HG03045 (cell line): ENCODE measurements around the gene SPC24.
"Not testable (repeated sequence)": the region's sequence is repeated elsewhere in the genome, so short reads cannot be mapped to it uniquely, and the experiment has no call there.

Experiments
- ATAC-seq: cut with Tn5 transposase; IDR thresholded peaks from one replicate; pipeline ENCODE4 v1.9.1; 2021; ENCODE audit warnings: mild to moderate bottlenecking, moderate library complexity; ENCODE audit not compliant: unreplicated experiment

Gene SPC24

DNA sequence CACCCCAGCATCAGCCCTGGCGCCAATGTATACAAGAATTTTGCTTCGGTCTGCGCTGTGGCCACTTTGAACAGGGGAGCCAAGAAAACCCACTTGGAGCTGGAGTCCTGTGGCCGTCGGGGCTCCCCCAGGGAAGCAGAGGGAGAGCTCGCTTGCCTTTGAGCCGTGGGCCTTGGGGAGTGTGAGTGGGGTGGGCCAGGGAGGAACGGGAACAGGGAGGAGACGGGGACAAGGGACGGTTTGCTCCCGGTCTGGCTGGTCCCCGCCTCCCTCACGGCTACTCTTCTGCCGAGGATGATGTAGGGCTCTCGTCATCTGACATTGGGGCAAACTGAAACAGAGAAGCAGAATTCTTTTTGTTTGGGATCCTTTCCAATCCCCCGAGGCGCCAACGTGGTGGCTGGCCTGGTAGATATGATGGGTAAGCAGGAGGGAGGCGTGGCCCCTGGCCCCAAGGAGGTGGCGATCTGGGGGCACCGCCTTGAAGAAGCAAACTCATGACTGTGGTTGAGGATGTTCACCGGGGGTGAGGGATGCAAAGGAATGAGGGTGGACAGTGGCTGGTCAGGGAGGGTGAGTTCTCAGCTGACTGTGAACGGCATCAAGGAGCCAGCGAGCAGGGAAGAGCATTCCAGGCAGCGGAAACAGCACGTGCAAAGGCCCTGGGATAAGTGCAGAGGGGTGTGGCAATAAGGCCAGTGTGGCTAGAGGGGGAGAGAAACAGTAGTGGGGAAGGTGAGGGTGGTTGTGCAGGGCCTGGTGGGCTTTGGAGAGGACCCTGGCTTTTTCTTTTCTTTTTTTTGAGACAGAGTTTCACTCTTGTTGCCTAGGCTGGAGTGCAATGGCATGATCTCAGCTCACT is 10.9 kb upstream of the SPC24 start:
- ATAC-seq = no peak

DNA sequence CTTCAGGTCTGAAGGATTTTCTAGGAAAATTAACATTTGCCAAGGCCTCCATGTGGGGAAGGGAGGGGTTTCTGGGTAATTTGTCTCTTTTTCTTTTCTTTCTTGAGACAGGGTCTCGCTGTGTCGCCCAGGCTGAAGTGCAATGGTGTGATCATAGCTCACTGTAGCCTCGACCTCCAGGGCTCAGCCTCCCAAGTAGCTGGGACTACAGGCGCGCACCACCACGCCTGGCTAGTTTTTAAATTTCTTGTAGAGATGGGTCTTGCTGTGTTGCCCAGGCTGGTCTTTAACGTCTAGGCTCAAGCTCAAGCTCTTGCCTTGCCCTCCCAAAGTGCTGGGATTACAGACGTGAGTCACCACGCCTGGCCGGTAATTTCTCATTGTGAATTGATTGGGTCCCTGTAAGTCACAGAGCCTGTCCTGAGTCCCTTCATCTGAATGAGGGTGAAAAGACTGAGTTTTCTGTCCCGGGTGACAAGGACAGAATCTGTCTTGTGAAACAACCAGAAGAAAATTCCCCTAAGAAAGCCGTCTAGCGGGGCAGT is 10.0 kb upstream of the SPC24 start:
- ATAC-seq = no peak

DNA sequence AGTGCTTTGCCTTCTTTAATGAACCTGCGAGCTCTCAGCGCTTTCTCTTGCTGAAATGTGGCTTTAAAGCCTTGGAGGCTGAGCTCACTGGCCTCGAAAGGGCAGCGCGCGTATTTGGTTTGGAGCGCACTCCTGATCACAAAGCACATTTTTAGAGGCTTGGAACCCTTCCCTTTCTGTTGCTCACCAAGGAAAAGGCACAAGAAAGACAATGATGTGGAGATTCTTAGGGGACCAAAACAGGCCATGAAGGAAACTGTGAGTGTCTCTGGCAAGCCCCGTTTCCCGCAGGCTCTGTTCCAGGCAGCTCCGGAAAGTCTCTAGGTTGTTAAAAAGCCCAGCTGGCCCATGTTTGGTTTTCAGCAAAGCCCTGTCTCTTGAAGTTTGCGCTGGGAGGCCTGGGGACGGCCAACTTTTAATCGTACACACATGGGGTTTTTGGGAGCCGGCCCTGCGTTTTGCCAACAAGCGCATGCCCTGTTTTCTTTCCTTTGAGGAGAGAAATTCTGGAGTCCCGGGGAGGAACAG is 9.4 kb upstream of the SPC24 start:
- ATAC-seq = no peak

DNA sequence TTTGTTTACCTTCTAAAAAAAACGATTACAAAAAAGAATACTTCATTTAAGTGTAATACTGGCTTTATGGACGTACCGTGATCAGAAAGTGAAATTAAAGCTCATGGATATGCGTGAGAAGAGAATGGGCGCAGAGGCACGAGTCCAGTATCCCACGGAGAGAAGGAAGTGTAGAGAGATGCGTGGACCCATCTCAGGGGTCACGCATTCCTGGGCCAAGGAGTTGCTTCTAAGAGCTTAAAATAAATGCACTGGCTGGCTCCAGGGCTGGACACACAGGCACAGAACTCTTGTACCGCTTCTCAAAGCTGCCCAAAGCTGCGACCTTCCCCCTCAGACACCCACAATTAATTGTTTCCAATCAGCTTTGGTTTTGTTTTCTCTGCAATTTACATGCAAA is 8.7 kb upstream of the SPC24 start:
- no peak for ATAC-seq

DNA sequence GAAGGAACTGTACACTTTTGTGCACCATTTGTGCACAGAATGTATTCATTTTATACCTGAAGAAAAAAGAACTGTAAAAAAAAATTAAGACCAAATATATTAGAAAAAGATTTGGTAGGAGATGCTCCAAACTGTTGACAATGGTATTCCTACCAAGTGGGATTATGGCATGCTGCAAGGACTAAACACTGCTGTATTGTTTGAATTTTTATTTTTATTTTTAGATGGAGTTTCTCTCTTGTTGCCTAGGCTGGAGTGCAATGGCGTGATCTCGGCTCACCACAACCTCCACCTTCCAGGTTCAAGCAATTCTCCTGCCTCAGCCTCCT is 4.8 kb upstream of the SPC24 start:
- ATAC-seq = not testable (repeated sequence)

DNA sequence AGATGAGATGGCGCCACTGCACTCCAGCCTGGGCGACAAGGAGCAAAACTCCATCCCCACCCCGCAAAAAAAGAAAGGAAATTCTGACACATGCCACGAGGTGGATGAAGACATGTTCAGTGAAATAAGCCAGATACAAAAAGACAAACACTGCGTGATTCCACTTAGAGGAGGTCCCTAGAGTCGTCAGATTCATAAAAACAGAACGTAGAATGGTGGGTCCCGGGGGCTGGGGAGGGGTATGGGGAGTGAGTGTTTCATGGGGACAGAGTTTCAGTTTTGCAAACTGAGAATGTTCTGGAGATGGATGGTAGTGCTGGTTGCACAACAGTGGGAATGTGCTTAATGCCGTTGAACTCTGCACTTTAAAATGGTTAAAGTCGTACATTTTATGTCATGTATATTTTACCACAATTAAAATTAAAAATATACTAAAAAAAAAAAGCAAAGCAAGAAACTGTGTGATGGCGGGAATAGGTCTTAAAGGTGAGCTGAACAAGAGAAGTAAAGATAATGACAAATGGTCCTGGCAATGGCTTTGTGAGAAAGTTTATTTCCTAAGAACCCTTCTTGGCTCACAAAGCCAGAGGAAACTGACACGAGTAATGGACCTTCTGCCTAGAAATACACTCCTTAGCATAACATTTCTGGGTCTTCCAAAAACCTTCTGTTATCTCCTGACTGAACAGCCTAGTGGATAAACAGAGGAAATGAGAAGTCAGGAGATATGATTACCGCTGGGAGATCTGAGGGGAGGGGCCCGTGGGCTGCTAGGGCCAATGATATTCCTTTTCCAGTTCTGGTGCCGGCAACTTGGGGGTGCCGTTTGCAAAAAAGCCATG is 4.2 kb upstream of the SPC24 start:
- ATAC-seq = no peak

DNA sequence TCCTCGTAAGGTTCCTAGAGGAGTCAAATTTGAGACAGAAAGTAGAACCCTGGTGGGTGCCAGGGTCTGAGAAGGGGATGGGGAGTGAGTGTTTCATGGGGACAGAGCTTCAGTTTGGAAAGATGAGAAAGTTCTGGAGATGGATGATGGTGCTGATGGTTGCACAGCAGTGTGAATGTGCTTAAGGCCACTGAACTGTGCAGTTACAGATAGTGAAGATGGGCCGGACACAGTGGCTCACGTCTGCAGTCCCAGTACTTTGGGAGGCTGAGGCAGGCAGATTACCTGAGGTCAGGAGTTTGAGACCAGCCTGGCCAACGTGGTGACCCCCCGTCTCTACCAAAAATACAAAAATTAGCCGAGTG is 917 bp downstream of the SPC24 start:
- no peak for ATAC-seq

DNA sequence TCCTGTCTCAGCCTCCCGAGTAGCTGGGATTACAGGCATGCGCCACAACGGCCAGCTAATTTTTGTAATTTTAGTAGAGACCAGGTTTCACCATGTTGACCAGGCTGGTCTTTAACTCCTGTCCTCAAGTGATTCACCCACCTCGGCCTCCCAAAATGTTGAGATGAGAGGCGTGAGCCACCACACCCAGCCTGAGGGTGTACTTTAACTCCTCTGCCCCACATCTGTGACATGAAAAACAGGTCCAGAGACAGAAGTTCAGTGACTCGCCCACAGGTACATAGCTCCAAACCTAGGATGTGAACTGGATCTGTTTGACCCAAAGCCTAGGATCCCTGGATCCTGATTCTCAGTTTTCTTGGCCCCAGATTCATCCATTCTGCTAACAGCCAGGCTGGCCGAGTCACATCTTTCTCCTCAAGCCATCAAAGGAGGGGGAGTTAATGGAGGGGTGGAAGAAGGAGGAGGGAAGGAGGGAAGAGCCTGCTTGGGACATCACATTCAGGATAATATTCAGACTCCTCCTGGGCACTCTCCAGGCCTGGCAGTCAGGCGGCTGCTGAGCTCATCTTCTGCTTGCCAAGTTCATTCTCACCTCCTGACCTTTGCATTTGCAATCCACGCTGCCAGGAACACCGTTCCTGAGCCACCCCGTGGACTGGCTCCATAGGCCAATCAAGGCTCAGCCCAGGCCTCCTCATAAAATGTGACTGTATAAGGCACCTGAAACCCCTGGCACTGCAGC is 3.1 kb downstream of the SPC24 start:
- no peak for ATAC-seq

DNA sequence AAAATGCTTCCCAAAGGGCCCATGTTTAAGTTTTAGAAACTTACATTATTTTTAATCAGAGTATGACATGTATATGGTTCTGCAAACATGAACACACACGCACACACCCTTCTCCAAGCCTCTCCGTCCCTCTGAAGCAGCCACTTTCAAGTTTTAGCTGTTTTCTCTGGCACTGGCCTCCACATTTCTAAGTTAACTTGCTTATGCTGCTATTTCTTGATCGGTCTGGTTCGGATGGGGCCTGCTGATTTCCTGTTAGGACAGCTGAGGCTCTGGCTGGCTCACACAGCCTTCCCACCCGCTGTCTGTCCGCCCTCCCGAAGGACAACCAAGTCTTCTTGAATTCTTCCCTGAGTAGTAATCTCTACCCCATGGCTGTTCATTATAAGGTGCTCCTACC is 4.4 kb downstream of the SPC24 start:
- ATAC-seq = no peak

DNA sequence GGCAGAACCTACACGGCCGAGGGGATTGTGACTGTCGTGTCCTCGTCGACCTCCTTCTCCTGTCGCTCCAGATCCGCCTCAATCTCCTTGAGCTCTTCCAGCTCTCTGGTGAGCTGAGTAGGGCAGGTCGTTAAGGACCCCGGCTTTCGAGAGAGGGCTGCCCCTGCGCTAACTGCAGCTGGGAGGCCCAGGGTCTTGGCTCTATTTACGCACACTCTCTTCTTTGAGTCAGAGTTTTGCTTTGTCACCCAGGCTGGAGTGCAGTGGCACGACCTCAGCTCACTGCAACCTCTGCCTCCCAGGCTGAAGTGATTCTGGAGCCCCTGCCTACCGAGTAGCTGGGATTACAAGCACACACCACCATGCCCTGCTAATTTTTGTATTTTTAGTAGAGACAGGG is 7.6 kb downstream of the SPC24 start:
- no peak for ATAC-seq

DNA sequence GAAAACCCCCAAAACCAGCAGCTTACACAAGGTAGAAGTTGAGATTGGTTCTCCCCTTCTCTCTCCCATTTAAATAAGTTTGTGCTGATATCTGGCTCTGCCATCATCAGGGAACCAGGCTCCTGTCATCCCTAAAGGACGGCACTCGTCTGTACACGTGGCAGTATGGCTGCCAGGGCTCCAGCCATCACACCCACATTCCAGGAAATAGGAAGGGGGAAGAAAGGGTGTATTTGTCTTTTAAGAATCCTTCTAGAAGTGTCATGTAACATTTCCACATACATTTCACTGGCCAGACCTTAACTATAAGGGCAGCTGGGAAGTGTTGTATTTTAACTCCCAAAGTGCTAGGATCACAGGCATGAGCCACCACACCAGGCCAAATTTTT is 10.1 kb downstream of the SPC24 start:
- ATAC-seq = no peak

DNA sequence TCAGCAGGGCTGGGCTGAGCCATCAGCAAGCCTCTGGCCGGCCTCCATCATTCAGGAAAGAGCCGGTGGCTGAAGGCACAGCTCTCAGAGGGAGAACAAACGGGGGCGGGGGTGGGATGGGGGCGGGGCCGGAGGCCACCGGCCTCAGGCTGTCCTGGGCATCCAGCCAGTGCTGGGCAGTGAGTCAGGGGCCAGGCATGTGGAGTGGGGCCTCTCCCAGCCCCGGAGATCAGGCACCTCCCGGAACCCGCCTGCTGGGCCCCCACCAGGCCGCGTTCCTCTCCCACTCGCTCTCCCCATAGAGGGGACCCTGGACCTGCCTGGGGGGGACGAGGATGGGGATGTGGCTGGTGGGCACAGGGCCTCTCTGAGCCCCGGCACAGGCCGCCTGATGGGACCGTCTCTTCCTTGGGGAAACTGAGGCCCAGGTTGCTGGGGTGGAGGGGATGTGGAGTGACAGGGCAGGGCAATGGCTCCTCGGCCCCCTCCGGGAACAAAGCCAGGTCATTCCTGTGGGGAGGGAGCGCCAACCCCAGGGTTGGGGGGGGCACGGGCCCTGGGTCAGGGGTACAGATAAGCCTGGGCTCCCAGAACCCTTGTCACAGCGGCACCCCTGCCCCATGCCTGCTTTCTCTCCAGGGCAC is 12.9 kb downstream of the SPC24 start:
- no peak for ATAC-seq

DNA sequence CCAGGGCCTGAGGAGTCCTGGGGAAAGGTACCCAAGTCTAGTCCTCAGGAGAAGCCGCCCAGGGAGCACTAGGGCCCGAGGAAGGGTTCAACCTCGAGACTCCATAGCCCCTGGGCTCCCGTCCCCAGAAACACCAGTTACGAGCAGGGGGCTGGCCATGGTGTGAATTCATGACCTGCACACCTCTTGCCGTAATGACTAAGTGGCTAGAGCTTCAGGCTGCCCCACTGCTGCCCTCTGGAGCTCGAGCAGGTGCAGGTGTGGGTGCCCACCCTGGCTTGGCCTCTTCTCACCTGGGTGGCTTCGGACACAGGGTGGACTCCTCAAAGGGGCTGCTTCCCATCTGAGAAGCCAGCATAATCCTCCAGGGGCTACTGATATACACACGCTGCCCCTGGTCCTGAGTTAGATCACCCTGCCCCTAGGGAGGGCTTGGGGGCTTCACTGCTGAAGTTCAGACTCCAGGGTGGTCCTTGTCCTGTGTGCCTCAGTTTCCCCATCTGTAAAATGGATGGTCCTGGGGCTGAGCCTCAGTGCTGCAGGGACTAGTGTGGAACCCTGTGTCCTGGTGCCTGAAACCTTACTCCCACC is 13.6 kb downstream of the SPC24 start:
- no peak for ATAC-seq

DNA sequence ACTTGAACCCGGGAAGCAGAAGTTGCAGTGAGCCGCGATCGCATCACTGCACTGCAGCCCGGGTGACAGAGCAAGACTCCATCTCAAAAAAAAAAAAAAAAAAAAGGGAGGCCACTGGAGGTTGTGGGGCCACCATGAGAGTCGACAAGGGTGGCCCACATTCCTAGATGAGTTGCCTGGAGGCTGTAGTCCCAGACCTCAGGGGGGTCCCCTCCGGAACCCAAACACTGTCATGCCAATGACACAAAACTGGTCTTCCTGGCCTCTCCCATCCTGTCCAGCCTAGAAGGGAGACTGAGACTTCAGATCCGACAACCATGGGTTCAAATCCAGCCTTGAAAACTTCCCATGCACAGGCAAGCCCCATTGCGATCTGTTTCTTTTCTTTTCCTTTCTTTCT is 14.7 kb downstream of the SPC24 start:
- ATAC-seq = no peak

DNA sequence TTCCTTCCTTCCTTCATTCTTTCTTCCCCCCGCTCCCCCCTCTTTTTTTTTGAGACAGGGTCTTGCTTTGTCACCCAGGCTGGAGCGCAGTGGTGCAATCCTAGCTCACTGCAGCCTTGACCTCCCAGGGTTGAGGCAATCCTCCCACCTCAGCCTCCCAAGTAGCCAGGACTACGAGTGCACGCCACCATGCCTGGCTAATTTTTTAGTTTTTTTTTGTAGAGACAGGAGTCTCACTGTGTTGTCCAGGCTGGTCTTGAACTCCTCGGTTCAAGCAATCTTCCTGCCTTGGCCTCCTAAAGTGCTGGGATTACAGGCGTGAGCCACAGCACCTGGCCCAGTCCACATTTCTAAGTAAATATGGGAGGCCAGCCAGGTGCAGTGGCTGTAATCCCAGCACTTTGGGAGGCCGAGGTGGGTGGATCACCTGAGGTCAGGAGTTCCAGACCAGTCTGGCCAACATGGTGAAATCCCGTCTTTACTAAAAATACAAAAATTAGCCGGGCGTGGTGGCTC is 15.5 kb downstream of the SPC24 start:
- not testable (repeated sequence) for ATAC-seq

DNA sequence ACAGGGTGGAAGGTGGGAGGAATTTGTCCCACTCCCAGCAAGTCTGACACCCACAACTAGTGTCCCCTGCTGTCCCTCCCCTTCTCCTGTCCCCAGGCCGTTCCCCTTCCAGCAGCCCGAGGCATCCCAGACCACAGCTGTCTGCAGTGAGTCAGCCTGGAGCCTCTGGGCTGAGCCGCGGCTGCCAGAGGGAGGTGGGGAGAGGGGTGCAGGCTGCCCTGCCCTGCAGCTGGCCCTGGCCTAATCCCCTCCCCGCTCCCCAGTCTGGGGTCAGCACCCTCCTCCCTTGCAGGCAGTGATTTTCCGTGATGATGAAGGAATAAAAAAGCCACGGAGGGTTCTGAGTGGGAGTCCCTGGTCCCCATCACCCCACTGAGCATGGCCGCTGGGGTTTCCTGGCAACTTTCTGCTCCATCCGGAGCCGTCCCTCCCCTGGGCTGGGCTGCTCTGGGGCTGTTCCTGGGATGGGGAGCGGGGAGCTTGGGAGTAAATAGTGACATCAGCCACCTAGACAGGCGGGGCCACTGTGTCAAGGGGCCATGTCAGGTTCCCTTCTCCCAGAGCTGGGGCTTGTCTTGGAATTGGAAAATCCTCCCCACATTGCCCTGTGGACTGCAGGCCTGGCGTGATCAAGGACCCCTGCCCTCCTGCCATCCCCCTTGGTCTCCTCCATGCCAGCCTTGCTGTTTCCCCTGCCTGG is 16.8 kb downstream of the SPC24 start:
- no peak for ATAC-seq

DNA sequence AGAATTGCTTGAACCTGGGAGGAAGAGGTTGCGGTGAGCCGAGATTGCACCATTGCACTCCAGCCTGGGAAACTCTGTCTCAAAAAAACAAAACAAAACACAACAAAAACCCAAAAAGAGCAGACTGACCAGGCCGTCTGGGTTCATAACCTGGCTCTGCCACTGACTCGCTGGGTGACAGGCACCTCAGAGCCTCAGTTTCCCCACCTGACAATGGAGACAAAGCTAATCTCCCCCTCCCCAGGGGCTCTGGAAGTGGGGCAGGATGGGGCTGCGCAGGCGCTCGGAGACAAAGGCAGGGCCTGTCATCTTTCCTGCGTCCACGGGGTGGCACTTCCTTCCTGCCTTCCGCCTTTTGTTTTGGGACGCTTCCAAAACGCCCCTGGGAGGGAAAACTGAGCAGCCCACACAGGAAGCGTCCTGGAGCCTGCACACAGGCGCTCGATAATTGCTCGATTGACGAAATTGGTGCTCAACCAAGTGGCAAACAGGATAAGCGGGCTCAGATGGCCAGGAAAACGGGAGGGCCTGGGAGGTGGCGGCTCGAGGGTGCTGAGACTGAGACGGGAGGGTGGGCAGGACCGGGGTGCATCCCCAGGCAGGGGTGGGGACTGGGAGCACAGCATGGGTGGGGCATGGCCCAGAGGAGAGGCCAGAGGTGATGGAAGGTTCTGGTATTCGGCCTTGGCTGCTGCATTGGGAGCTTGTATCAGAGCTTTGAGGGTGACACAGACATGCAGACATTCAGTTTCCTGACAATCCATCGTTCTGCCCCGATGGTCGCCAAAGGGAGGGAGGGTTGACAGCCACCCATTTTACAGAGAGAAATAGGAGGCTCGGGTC is 17.8 kb downstream of the SPC24 start:
- no peak for ATAC-seq

DNA sequence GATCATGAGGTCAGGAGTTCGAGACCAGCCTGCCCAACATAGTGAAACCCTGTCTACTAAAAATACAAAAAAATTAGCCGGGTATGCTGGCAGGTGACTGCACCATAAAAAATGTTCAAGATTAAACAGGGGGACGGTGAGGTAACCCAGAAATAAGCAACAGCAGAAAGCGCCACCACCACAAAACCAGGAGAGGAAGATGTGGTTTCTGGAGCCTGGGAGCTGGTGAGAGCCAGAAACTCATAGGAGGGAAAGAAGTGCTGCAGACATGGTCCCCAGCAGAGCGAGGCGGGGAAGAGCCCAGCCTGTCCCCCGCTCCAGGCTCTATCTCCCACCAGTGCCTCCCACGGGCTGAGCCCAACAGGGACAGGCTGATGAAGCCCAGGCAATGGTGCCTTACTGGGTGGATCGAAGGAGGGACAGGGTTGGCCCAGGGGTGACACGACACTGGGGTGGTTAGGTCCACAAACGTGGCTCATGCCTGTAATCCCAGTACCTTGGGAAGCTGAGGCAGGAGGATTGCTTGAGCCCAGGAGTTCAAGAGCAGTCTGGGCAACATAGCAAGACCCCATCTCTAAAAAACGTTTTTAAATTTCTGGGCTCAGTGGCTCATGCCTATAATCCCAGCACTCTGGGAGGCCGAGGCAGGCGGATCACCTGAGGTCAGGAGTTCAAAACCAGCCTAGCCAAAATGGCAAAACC is 19.0 kb downstream of the SPC24 start:
- no peak for ATAC-seq
